ENCODE measurements around the gene CADM2.

The CADM2 gene

GRCh38 chr3:85930718-85931117 lies 971.9 kb downstream of the CADM2 start:
- TF ChIP-seq CTCF (conservative IDR thresholded peaks at IDR 0.05) (no peak), ZFX (IDR thresholded peaks at IDR 0.05) (no peak)

GRCh38 chr3:85933326-85933725 lies 974.5 kb downstream of the CADM2 start:
- H3K27ac ChIP-seq = no peak overlapping the region
- TF ChIP-seq CTCF (conservative IDR thresholded peaks at IDR 0.05) (no peak), ZFX (IDR thresholded peaks at IDR 0.05) (no peak)

More at GRCh38 chr3:85930718-85931117, 971.9 kb downstream of the CADM2 start:
- H3K27ac ChIP-seq = no peak overlapping the region

GRCh38 chr3:85935171-85935570 lies 976.4 kb downstream of the CADM2 start:
- H3K27ac ChIP-seq = no peak overlapping the region
- TF ChIP-seq ZFX (IDR thresholded peaks at IDR 0.05) (no peak), CTCF (conservative IDR thresholded peaks at IDR 0.05) (no peak)

- TF ChIP-seq ZFX (IDR thresholded peaks at IDR 0.05) = no peak
- no peak for TF ChIP-seq CTCF (conservative IDR thresholded peaks at IDR 0.05)
- no peak overlapping the region for H3K27ac ChIP-seq
Observed at GRCh38 chr3:85939074-85939482, 980.3 kb downstream of the CADM2 start.

- TF ChIP-seq ZFX (IDR thresholded peaks at IDR 0.05) = no peak
- TF ChIP-seq CTCF (conservative IDR thresholded peaks at IDR 0.05) = no peak
- no peak overlapping the region for H3K27ac ChIP-seq
Observed at GRCh38 chr3:85950435-85950834, 991.6 kb downstream of the CADM2 start.

- H3K27ac ChIP-seq = no peak overlapping the region
- TF ChIP-seq CTCF (conservative IDR thresholded peaks at IDR 0.05) (no peak), ZFX (IDR thresholded peaks at IDR 0.05) (no peak)
Observed at GRCh38 chr3:85960793-85961192, 1002.0 kb downstream of the CADM2 start.

GRCh38 chr3:85977615-85978338 lies 1019.0 kb downstream of the CADM2 start:
- no peak for TF ChIP-seq ZFX (IDR thresholded peaks at IDR 0.05)
- TF ChIP-seq CTCF (conservative IDR thresholded peaks at IDR 0.05) = no peak
- H3K27ac ChIP-seq = no peak overlapping the region
